Measurements from ENCODE around the gene RHBDD2. TPM values are rescaled to one million over a fixed set of nuclear protein-coding genes. Genes with fewer than 3 reads are reported as not detected.

Gene RHBDD2
- total and polyA plus RNA-seq, 10 of the 15 experiments (the other 5 are each of a cell fraction or from before 2014, with no cell fraction given): 3.9 to 39.8 (median 16.9) TPM

- TF ChIP-seq IKZF1 (conservative IDR thresholded peaks at IDR 0.05) (peak; percentile 52; the same call in 1 of the 2 replicates), TCF7 (IDR thresholded peaks at IDR 0.05; ENCODE audit: borderline replicate concordance) (no peak), SKIL (IDR thresholded peaks at IDR 0.05; ENCODE audit: low read depth, poor library complexity, severe bottlenecking) (no peak), ZSCAN29 (IDR thresholded peaks at IDR 0.05) (no peak), EP300 (IDR thresholded peaks at IDR 0.05; ENCODE audit: borderline replicate concordance in 1 of 2, control insufficient read depth in 1 of 2, low read depth in 2 of 2, low read length in 2 of 2) (no peak), JUNB (IDR thresholded peaks at IDR 0.05) (no peak)
Measured at GRCh38 chr7:75924889-75925288, 46.1 kb downstream of the RHBDD2 start (continued).

- ChIA-PET SMC1A (ENCODE audit: uncharacterized antibody, unreplicated experiment) (interaction anchor here (1.6 kb wide), 1 partner anchor 10 kb away, joined by 8 read pairs; no protein-coding TSS in a partner anchor), POLR2A (interaction anchor here (0.8 to 2.7 kb wide), 2 partner anchors 11 to 20 kb away, joined by 3 to 17 read pairs; partner anchors contain the start of gene POR), RAD21 (ENCODE audit: unreplicated experiment) (interaction anchor here (1.4 kb wide), 1 partner anchor 10 kb away, joined by 3 read pairs; the partner anchor contains the start of gene POR), CTCF (interaction anchor here (0.8 to 1.4 kb wide), 4 partner anchors 10 to 93 kb away, joined by 3 to 5 read pairs (median 4); partner anchors contain the start of gene RHBDD2)
- H4K20me1 ChIP-seq (ENCODE audit: control insufficient read depth, insufficient read depth): no peaks in the 10 kb centered on the region
- peaks cover 36% of the 10 kb centered on the region for H3K4me1 ChIP-seq (ENCODE audit: control insufficient read depth, insufficient read depth, low read length)
- no TSS peak for BruUV-seq (replicated peaks)
- ATAC-seq (no peak), FAIRE-seq (no peak), DNase-seq (ENCODE audit: low read depth, low spot score) (no peak)
- H3K36me3 ChIP-seq (ENCODE audit: control insufficient read depth in 2 of 2, insufficient read depth in 2 of 2, low read length in 1 of 2): no peaks in the 10 kb centered on the region
- H3K27me3 ChIP-seq (replicated peaks in 1 of 2; ENCODE audit: control insufficient read depth in 2 of 2, insufficient read depth in 2 of 2, low read length in 1 of 2): no peaks in the 10 kb centered on the region
- no peak overlapping the region for H3K9ac ChIP-seq (ENCODE audit: control insufficient read depth, insufficient read depth, low read length)
- in situ Hi-C loops (cut with MboI): no loop called here
- TF ChIP-seq EGR1 (IDR thresholded peaks at IDR 0.05; ENCODE audit: borderline replicate concordance in 1 of 2, low read depth in 2 of 2, low read length in 2 of 2): no peak
- no peak for TF ChIP-seq POLR2AphosphoS5 (IDR thresholded peaks at IDR 0.05; ENCODE audit: low read length)
- TF ChIP-seq NFYB (IDR thresholded peaks at IDR 0.05; ENCODE audit: insufficient read depth, low read depth, low read length): no peak
- no peak for TF ChIP-seq CREB1 (IDR thresholded peaks at IDR 0.05; ENCODE audit: low read depth)
- no peak for TF ChIP-seq CHD1 (IDR thresholded peaks at IDR 0.05; ENCODE audit: low read depth, low read length)
- no peak for TF ChIP-seq SMAD5 (IDR thresholded peaks at IDR 0.05; ENCODE audit: low read depth)
- no peak for TF ChIP-seq RB1 (IDR thresholded peaks at IDR 0.05; ENCODE audit: borderline replicate concordance)
- TF ChIP-seq ZBTB11 (CRISPR knock-in tag; IDR thresholded peaks at IDR 0.05): no peak
- no peak for TF ChIP-seq ZNF384 (IDR thresholded peaks at IDR 0.05; ENCODE audit: borderline replicate concordance, low read depth, low read length)
- no peak overlapping the region for H3K27ac ChIP-seq (ENCODE audit: control insufficient read depth, insufficient read depth)
- H2AFZ ChIP-seq (ENCODE audit: control insufficient read depth, low read depth, low read length): no peak overlapping the region
- no peaks in the 10 kb centered on the region for H3K9me3 ChIP-seq (replicated peaks; ENCODE audit: control insufficient read depth, insufficient read depth, low read length)
- 91% methylated on average over 10 of the region's 10 CpGs for WGBS (ENCODE audit: insufficient coverage, insufficient replicate concordance, low lambda C conversion rate, missing lambda C conversion rate)
- H3K4me2 ChIP-seq (ENCODE audit: control insufficient read depth, insufficient read depth): no peak overlapping the region
- no peak overlapping the region for H3K4me3 ChIP-seq
- peaks cover 23% of the 10 kb centered on the region for H3K79me2 ChIP-seq (ENCODE audit: control insufficient read depth, insufficient read depth, low read length)
- intact Hi-C loops (cut with micrococcal nuclease; ENCODE audit: unreplicated experiment): no loop called here
Measured at GRCh38 chr7:75925717-75926435, 47.0 kb downstream of the RHBDD2 start.

Data from GM12878 (cell line).